Left lung (tissue), 10 donors: ENCODE measurements around the gene SNX27. TPM values are rescaled to one million over a fixed set of nuclear protein-coding genes. Genes with fewer than 3 reads are reported as not detected.

Experiments
- ATAC-seq: fragments of 200-7000 bp; cut with Tn5 transposase; one replicate; pipeline ENCODE4 v1.9.1; 2020; ENCODE audit warnings: moderate library complexity
- DNase-seq, 4 donors: peaks; one replicate each; pipeline ENCODE4 v3.0.0-alpha.2; 2013 to 2020
- H3K27ac ChIP-seq, 2 donors: fragments of 200-600 bp; sonication (generic) in 1 of 2; one replicate each; pipeline versions ENCODE4 v1.5.0 to v1.8.0; 2020 to 2021
- H3K27me3 ChIP-seq, 2 donors: fragments of 200-600 bp; sonication (generic) in 1 of 2; one replicate each; pipeline versions ENCODE4 v1.5.0 to v1.8.0; 2020 to 2021
- H3K36me3 ChIP-seq, 2 donors: fragments of 200-600 bp; sonication (generic) in 1 of 2; one replicate each; pipeline versions ENCODE4 v1.5.0 to v1.8.0; 2020 to 2021
- H3K4me1 ChIP-seq, 2 donors: fragments of 200-600 bp; one replicate each; pipeline ENCODE4 v1.8.0; 2021
- H3K4me3 ChIP-seq, 2 donors: fragments of 200-600 bp; sonication (generic) in 1 of 2; one replicate each; pipeline versions ENCODE4 v1.5.0 to v1.8.0; 2020 to 2021; ENCODE audit warnings: mild to moderate bottlenecking in 1 of 2
- H3K9me3 ChIP-seq, 2 donors: fragments of 200-600 bp; sonication (generic) in 1 of 2; one replicate each; pipeline versions ENCODE4 v1.5.0 to v1.8.0; 2020 to 2021
- CTCF ChIP-seq, 2 donors: fragments of 200-600 bp; sonication (generic) in 1 of 2; IDR thresholded peaks; one replicate each; pipeline versions ENCODE4 v1.5.0 to v1.8.0; 2021; ENCODE audit warnings: antibody characterized with exemption in 2 of 2
- intact Hi-C, 2 donors: fragments of 100-400 bp; cut with DNase I; formaldehyde crosslinking; loops; one replicate each; pipeline versions ENCODE4 v1.11.2 to v1.14.2; 2022
- polyA plus RNA-seq, 6 donors: library from polyadenylated mRNA; unstranded; fragments of 120-200 nt; gene quantifications; one replicate each; pipeline ENCODE4 v1.2.1, GENCODE V29; 2013; ENCODE audit not compliant: insufficient read length in 6 of 6
- total RNA-seq, 2 donors: library from RNA; stranded (reverse); fragmentation: NEBNext Ultra II Directional; extraction: Animal tissue kit (Norgen Biotek cat#: 25700); gene quantifications; one replicate each; pipeline ENCODE4 v1.2.1, GENCODE V29; 2021
- donor health status: DM: no; HTN: yes; CAD: no.
- donor health status: DM: no; HTN: no; CAD: no.

Gene SNX27
- total and polyA plus RNA-seq, 8 donors, result 21.5 to 64.5 (median 23.9) TPM

DNA sequence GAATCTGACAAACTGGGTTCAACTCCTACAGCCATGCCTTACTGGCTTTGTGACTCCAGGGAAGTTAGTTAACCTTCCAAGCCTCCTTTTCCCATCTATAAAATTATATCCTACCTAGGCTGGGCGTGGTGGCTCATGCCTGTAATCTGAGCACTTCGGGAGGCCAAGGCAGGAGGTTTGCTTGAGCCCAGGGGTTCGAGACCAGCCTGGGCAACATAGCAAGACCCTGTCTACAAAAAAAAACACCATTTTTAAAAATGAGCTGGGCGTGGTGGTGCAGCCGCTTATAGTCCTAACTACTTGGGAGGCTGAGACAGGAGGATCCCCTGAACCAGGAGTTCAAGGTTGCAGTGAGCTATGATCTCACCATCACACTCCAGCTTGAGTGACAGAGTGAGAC lies 89.7 kb downstream of the SNX27 start:
- DNase-seq, result no peak
- no peak for TF ChIP-seq CTCF (IDR thresholded peaks at IDR 0.05)
- Histone ChIP-seq H3K4me3 (no peak overlapping the region), H3K27me3 (no peaks in the 10 kb centered on the region), H3K27ac (no peak overlapping the region), H3K36me3 (peaks cover 0 to 55% of the 10 kb centered on the region in 2 donors), H3K9me3 (no peaks in the 10 kb centered on the region), H3K4me1 (no peaks in the 10 kb centered on the region)
- intact Hi-C loops, result no loop called here
- ATAC-seq, result no peak

GRCh38 chr1:151702936-151703335 lies 91.1 kb downstream of the SNX27 start:
- Histone ChIP-seq H3K36me3 (peaks cover 0 to 41% of the 10 kb centered on the region in 2 donors), H3K9me3 (no peaks in the 10 kb centered on the region), H3K4me1 (no peaks in the 10 kb centered on the region), H3K27me3 (no peaks in the 10 kb centered on the region), H3K4me3 (no peak overlapping the region), H3K27ac (no peak overlapping the region)
- TF ChIP-seq CTCF (IDR thresholded peaks at IDR 0.05), result no peak
- DNase-seq, result no peak
- intact Hi-C loops, result no loop called here
- no peak for ATAC-seq

- intact Hi-C loops, result no loop called here
- Histone ChIP-seq H3K27ac (no peak overlapping the region), H3K27me3 (no peaks in the 10 kb centered on the region), H3K4me1 (no peaks in the 10 kb centered on the region), H3K9me3 (no peaks in the 10 kb centered on the region), H3K4me3 (no peak overlapping the region), H3K36me3 (peaks cover 0 to 32% of the 10 kb centered on the region in 2 donors)
- no peak for TF ChIP-seq CTCF (IDR thresholded peaks at IDR 0.05)
- ATAC-seq, result no peak
- no peak for DNase-seq
Measured at GRCh38 chr1:151703813-151704212, 92.0 kb downstream of the SNX27 start.

- intact Hi-C loops, result no loop called here
- no peaks in the 10 kb centered on the region for H3K9me3 ChIP-seq
- no peak overlapping the region for H3K27ac ChIP-seq
- peaks cover 0 to 28% of the 10 kb centered on the region in 2 donors for H3K36me3 ChIP-seq
- no peaks in the 10 kb centered on the region for H3K4me1 ChIP-seq
- ATAC-seq (no peak), DNase-seq (no peak)
- no peak overlapping the region for H3K4me3 ChIP-seq
- H3K27me3 ChIP-seq, result no peaks in the 10 kb centered on the region
- no peak for TF ChIP-seq CTCF (IDR thresholded peaks at IDR 0.05)
Measured at GRCh38 chr1:151704246-151704645, 92.4 kb downstream of the SNX27 start.

DNA sequence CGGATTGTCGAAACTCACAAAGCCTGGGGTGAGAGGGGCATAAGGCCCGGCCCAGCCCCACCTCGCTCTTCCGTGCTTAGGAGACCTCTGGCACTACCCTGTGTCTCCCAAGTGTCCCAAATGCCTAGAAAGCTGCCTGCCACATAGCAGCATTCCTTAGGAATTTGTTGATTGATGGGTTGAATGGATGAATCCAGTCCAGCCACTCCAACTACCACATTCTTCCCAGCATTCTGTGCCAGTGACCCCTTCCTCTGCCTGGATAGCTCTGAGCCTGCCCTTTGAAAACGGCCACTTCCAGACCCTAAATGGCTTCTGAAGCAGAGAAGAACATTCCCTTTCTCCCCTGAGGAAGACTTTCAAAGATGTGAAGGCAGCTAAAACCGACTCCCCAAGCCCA lies 93.3 kb downstream of the SNX27 start:
- no peak for TF ChIP-seq CTCF (IDR thresholded peaks at IDR 0.05)
- no peaks in the 10 kb centered on the region for H3K27me3 ChIP-seq
- H3K4me1 ChIP-seq, result no peaks in the 10 kb centered on the region
- ATAC-seq (no peak), DNase-seq (no peak)
- intact Hi-C loops, result no loop called here
- no peak overlapping the region for H3K27ac ChIP-seq
- H3K36me3 ChIP-seq, result peaks cover 0 to 19% of the 10 kb centered on the region in 2 donors
- no peaks in the 10 kb centered on the region for H3K9me3 ChIP-seq
- H3K4me3 ChIP-seq, result no peak overlapping the region
